ENCODE results near the gene PIGQ.

PIGQ gene

DNA sequence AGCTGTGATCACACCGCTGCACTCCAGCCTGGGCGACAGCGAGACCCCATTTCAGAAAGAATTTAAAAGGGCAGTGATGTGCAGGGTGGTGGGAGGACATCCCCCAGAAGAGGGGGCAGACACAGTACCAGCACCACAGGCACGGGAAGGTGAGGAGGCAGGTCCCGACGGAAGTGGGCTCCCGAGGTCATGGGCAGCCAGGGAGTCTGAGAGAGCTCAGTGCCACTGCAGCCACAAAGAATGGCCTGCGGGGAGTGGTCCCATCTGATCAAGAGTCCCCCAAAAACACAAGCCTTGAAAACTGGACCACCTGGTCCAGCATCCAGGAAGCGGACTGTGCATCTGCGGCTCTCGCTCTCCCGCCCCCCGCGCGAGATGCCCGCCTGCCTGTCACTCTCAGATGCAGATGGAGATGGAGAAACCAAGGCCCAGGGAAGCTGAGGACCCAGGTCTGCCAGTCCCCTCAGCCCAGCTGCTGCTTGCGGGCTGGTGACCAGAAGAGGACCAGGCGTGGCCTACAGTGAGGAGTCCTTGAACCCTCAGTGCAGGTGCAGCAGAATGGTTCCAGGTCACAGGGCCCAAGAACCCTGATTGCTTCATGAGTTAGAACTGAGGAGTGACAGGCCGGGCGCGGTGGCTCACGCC, 46.5 kb upstream of the PIGQ start:
- DNase-seq = no peak
- TF ChIP-seq, protein P1, sequence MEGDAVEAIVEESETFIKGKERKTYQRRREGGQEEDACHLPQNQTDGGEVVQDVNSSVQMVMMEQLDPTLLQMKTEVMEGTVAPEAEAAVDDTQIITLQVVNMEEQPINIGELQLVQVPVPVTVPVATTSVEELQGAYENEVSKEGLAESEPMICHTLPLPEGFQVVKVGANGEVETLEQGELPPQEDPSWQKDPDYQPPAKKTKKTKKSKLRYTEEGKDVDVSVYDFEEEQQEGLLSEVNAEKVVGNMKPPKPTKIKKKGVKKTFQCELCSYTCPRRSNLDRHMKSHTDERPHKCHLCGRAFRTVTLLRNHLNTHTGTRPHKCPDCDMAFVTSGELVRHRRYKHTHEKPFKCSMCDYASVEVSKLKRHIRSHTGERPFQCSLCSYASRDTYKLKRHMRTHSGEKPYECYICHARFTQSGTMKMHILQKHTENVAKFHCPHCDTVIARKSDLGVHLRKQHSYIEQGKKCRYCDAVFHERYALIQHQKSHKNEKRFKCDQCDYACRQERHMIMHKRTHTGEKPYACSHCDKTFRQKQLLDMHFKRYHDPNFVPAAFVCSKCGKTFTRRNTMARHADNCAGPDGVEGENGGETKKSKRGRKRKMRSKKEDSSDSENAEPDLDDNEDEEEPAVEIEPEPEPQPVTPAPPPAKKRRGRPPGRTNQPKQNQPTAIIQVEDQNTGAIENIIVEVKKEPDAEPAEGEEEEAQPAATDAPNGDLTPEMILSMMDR (IDR thresholded peaks at IDR 0.05; ENCODE audit: low read depth, low read length) = no peak
- Histone ChIP-seq H3K4me3 (ENCODE audit: low read depth, low read length) (no peak overlapping the region), H3K27me3 (ENCODE audit: insufficient read depth, low read depth, severe bottlenecking) (no peaks in the 10 kb centered on the region), H3K36me3 (peaks cover 27% of the 10 kb centered on the region), H3K9me3 (ENCODE audit: severe bottlenecking) (no peaks in the 10 kb centered on the region), H3K27ac (no peak overlapping the region)

DNA sequence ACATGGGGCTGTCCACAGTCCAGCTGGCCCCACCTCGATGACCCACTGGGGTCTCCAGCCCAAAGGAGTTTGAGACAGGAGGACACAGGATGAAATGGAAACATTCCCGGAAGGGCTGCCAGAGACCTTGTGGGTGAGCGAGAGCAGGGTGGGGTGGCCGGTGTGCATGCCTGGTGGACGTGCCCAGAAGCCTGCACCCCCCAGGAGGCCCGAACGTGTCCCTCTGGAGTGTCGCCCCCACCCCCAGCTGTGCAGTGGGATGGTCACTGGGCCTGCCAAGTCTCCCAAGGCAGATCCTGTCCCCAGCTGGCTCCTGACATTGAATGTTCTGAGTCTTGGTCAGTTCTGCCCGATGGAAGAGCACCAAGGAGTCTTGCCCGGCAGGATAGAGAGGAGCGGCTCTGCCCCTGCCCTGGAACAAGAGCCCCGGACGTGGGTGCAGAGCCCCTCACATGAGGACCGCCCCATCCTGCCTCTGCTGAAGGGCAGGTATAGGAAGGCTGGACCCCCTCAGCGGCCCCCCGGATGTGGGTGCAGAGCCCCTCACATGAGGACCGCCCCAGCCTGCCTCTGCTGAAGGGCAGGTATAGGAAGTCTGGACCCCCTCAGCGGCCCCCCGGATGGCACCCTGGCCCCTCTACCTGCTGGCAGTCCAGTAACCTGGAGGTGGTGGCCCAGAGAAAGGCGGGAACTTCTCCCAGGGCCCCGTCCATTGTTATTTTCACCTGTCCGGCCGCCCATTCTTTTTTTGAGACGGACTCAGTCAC, 45.3 kb upstream of the PIGQ start:
- H3K27me3 ChIP-seq (ENCODE audit: insufficient read depth, low read depth, severe bottlenecking) = no peaks in the 10 kb centered on the region
- peaks cover 21% of the 10 kb centered on the region for H3K36me3 ChIP-seq
- no peak overlapping the region for H3K27ac ChIP-seq
- TF ChIP-seq, protein P1 (IDR thresholded peaks at IDR 0.05; ENCODE audit: low read depth, low read length) = no peak
- H3K9me3 ChIP-seq (ENCODE audit: severe bottlenecking) = no peaks in the 10 kb centered on the region
- DNase-seq = no peak
- H3K4me3 ChIP-seq (ENCODE audit: low read depth, low read length) = no peak overlapping the region

- Histone ChIP-seq H3K9me3 (ENCODE audit: severe bottlenecking) (no peaks in the 10 kb centered on the region), H3K36me3 (peaks cover 25% of the 10 kb centered on the region), H3K27me3 (ENCODE audit: insufficient read depth, low read depth, severe bottlenecking) (no peaks in the 10 kb centered on the region), H3K4me3 (ENCODE audit: low read depth, low read length) (no peak overlapping the region), H3K27ac (no peak overlapping the region)
- DNase-seq = no peak
- TF ChIP-seq, protein P1 (IDR thresholded peaks at IDR 0.05; ENCODE audit: low read depth, low read length) = no peak
Observed at GRCh38 chr16:525123-525519, 44.6 kb upstream of the PIGQ start.

DNA sequence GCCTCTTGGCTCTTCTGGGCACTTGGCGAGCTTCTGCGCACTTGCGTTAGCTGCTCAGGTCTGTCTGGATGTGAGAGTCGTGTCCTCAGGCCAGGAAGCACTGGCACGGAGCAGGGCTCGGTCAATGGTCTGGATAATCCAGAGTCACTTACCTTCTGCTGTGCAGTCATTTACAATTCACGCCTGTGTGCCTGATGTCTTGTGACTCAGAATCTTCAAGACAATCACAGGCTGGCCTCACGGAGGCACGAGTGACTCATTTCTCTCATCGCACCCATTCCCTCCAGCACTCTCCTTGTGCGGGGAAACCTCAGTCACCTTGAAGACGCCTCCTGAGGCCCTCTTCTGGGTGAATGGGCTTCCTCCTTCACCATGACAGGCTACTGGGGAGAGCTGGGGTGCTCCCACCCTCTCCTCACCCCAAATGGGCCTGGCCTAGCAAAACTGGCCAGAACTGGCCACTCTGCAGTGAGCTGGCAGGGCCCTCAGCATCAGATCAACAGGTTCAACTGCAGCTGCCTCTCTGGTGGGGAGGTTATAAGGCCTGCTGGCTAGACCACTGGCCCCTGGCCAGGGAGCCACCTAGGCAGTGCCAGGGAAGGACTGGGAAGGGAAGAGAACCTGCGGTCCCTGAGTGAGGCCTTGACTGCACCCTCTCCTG, 44.1 kb upstream of the PIGQ start:
- H3K36me3 ChIP-seq = peaks cover 25% of the 10 kb centered on the region
- peak overlapping the region; percentile 86; the same call in 1 of the 2 replicates for H3K4me3 ChIP-seq (ENCODE audit: low read depth, low read length)
- TF ChIP-seq, protein P1 (IDR thresholded peaks at IDR 0.05; ENCODE audit: low read depth, low read length) = no peak
- no peak overlapping the region; the same call in 1 of the 2 replicates for H3K27ac ChIP-seq
- H3K27me3 ChIP-seq (ENCODE audit: insufficient read depth, low read depth, severe bottlenecking) = no peaks in the 10 kb centered on the region
- no peaks in the 10 kb centered on the region for H3K9me3 ChIP-seq (ENCODE audit: severe bottlenecking)
- DNase-seq = no peak

GRCh38 chr16:526181-527014, 43.4 kb upstream of the PIGQ start:
- TF ChIP-seq, protein P1 (IDR thresholded peaks at IDR 0.05; ENCODE audit: low read depth, low read length) = no peak
- Histone ChIP-seq H3K27me3 (ENCODE audit: insufficient read depth, low read depth, severe bottlenecking) (no peaks in the 10 kb centered on the region), H3K36me3 (peaks cover 21% of the 10 kb centered on the region), H3K27ac (peak overlapping the region; percentile 90), H3K4me3 (ENCODE audit: low read depth, low read length) (peak overlapping the region; percentile 86), H3K9me3 (ENCODE audit: severe bottlenecking) (no peaks in the 10 kb centered on the region)
- peak; percentile 56 for DNase-seq
